Stimulated activated CD4-positive, alpha-beta T cell treated with anti-CD3 and anti-CD28 coated beads, Interleukin-1b, Interleukin-23, amount 100 ng/mL, for 48 hours (primary cell): ENCODE data around the gene TULP3.

ENCODE experiments used
- DNase-seq: peaks from one replicate; pipeline ENCODE4 v3.0.0-alpha.2; 2020

TULP3 gene

DNA sequence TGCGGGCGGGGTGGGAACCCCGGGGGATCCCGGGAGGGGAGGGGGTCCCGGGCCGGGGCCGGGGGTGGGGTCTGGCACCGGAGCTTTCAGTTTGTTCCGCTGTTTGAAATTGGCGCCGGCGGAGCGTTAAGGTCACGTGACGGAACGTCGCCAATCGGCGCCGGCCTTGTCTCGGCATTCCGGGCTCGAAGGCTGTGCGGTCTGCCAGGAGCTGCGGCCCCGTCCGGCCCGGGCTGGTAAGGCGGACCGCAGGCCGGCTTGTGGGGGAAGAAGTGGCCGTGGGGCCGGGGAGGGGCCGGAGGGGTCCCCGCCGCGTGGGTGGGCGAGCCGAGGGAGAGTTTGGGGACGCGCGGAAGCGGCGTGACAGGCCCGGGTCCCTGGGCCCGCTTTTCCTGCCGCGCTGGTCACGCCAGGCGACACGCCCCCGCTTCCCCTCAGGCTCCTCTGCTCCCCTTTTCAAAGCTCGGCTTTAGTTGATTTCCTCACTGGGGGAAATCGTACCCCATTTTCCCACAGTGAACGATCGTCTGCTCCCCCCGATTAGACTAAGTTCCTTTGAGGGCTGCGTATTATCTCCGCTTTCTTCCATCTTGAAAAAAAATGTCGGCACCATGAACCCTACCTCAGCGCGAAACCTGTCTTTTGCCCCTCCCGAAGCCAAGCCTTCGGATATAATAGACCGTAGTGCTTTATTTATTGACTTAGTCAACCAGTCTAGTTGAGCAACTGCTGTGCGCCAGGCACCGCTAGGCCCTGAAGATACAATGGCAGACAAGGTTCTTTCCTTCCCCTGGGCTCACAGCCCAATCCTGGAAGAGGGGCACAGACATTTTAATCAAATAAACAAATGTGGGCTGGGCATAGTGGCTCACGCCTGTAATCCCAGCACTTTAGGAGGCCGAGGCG is 13.4 kb upstream of the TULP3 start, which contains the start of the genes FOXM1 and RHNO1:
TSS of gene FOXM1 (minus strand) at position 128 of the 906 bp plus-strand sequence. CDS start 2,696 bp downstream, outside the sequence.
TSS of gene RHNO1 (plus strand) at position 177 of the 906 bp plus-strand sequence. CDS start 8,144 bp downstream, outside the sequence.
- DNase-seq: peak; percentile 85

DNA sequence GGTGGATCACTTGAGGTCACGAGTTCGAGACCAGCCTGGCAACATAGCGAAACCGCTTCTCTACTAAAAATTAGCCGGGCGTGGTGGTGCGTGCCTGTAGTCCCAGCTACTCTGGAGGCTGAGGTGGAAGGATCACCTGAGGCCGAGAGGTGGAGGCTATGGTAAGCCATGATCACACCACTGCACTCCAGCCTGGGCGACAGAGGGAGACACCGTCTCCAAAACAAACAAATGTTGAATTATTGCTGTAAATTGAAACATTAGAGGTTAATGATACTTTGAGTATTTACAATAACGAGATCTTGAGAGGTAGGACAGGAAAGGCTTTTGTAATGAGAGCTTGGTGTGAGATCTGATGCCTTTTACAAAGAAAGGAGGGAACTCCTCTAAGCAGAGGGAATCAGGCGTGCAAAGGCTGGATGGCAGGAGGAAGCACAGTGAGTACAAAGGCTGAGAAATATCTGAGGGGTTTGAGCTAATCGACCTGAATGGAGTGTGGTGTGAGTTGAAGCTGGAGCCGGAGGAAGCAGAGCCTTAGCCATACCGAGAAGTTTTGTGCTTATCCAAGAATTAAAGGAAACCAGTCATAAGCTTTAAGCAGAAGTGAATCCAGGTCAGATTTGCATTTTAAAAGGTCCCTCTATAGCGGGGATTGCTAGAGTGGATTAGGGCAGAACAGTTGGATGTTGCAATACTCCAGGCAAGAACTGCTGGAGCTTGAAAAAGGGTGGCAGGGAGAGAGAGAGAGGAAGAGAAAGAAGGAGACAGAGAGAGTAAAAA is 12.5 kb upstream of the TULP3 start:
- DNase-seq: no peak

DNA sequence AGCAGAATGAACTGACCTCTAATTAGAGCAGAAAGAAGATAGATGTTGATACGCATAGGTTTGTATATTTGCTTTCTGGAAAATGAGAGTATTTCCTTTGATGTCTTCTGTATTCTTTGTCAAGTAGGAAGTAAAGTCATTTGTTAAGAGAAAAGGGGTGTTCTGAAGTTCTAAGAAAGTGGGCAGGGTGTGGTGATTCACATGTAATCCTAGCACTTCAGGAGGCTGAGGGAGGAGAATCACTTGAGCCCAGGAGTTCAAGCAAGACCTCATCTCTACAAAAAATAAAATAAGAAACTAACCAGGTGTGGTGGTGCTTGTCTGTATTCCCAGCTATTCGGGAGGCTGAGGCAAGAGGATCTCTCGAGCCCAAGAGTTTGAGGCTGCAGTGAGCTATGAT is 10.8 kb upstream of the TULP3 start:
- DNase-seq: no peak

DNA sequence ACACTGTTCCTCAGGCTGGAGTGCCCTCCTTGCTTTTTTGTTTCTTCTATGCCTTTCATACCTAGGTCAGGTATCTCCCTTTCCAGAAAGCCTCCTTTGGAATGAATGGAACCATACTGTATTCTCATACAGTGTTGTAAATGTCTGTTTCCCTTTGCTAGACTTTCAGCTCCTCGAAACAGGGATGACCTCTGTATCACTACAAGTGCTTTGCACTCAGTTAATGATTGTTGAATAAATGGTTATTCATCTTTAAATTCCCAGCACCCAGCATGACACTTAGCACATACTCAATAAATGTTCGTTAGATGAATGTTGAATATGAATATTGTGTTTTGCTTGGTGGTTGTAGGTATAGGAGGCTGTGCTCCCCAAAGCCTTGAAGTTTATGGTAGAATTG is 5.9 kb upstream of the TULP3 start:
- no peak for DNase-seq

DNA sequence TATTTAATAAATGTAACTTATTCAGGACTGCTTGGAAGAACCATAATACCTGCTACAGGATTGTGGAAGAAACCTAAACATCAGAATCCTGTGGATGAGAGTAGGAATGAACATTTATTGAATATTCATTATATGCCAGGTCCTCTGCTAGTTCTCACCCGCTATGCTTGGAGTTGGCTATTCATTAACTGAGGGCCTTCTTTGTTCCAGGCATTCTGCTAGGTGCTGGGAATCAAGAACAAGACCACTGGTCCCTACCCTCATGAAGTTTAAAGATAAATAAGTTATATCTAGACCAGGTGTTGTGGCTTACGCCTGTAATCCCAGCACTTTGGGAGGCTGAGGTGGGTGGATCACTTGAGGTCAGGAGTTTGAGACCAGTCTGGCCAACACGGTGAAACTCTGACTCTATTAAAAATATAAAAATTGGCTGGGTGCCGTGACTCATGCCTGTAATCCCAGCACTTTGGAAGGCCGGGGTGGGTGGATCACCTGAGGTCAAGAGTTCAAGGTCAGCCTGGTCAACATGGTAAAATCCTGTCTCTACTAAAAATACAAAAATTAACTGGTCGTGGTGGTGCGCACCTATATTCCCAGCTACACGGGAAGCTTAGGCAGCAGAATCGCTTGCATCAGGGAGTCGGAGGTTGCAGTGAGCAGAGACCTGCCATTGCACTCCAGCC is 3.8 kb upstream of the TULP3 start:
- no peak for DNase-seq

DNA sequence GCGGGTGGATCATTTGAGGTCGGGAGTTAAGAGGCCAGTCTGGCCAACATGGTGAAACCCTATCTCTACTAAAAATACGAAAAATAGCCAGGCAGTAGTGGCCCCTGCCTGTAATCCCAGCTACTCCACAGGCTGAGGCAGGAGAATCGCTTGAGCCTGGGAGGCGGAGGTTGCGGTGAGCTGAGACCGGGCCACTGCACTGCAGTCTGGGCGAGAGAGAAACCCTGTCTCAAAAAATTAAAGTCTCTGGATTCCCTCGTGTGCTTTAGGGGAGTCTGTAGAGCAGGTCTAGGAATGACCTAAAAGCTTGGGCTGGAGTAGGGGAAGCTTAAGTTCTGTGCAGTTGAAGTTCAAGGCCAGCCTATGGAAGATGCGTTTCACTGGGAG is 697 bp upstream of the TULP3 start:
- DNase-seq: no peak

DNA sequence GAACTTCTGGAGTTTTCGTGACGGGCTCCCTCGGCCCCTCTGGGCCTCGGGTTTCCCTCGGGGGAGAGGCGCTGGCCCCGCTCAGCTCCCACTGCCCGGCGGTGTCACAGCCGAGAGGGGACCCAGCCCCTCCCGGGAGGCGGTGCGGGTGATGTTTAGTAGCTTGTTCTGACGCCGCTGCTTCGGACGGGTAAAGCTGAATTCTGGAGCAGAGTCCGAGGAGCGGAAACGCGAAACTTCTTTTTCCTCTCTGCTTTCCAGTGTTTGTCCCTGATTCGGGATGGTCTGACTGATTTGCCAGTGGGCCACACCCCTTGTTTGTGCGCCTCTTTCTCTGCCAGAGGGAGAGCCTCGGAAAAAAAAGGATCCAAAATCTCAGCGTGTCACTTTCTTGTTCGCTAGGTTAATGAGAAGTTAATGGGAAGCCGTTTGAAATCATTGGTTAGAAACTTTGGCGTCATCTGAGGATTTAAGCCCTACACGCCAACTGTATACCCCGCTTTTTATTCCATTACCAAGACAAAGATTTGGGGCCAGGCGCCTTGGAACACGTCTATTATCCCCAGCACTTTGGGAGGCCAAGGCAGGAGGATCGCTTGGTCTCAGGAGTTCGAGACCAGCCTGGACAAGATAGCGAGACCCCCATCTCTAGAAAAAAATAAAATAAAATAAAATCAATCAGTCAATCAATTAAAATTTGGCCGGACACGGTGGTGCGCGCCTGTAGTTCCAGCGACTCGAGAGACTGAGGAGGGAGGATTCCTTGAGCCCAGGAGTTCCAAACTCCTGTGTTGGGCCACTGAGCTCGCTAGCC is 756 bp downstream of the TULP3 start:
- DNase-seq: peak; percentile 28

DNA sequence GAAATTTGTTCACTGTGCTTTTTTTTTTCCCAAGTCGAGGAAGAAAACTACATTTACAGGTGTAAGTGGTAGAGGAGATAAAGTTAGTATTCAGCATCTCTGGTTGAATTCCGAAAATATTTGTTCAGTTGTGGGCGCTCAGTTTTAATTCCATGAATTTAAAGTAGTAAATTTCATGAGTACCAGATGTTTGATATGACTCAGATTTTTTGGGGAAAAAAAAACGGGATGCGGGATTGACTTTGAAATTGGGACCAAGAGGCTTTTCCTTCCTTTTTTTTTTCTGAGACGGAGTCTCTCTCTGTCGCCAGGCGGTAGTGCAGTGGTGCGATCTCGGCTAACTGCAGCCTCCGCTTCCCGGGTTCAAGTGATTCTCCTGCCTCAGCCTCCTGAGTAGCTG is 1.6 kb downstream of the TULP3 start:
- no peak for DNase-seq

DNA sequence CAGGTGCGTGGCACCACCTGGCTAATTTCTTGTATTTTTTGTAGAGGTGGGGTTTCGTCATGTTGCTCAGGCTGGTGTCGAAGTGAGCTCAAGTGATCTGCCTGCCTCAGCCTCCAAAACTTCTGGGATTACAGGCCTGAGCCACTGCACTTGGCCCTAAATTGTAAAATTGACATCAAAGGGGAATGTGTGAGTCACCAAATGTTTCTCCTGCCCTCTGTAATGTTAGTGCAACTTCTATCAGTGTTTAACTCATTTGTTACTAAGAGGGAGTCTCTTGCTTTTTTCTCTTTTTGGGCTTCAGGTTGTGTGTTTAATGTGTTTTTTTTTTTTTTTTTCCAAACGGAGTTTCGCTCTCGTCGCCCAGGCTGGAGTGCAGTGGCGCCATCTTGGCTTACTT is 2.3 kb downstream of the TULP3 start:
- DNase-seq: no peak

DNA sequence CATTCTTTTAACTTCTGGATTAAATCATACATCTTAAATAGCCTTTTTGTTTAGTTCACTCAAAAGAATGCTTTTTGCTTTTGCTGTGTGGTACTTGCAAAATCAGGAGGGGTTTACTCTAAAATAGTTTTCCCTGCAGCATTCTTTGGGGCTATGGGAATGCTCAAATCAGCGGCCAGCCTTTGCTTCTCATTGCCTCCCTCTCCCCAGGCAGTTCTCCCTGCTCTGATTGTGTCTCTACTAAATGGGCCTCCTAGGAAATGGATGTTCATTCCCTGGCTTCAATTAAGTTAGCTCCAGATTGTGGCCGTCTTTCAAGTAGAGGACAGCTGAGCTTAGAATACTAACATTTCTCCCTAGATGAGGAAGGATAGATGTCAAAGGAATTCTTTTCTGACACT is 4.4 kb downstream of the TULP3 start:
- no peak for DNase-seq

DNA sequence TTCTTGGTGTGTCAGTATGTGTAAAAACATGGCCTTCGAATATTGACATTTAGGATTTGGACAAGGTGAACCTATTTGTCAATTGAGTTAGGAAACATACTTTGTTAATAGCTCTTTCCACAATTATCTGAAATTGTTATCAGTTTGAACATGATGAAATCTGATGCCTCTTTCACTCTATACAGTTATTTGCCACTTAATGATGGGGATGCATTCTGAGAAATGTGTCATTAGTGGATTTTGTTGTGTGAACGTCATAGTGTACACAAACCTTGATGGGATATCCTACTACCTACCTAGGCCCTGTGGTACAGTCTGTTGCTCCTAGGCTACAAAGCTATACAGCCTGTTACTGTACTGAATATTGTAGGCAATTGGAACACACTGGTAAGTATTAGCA is 4.8 kb downstream of the TULP3 start:
- no peak for DNase-seq

DNA sequence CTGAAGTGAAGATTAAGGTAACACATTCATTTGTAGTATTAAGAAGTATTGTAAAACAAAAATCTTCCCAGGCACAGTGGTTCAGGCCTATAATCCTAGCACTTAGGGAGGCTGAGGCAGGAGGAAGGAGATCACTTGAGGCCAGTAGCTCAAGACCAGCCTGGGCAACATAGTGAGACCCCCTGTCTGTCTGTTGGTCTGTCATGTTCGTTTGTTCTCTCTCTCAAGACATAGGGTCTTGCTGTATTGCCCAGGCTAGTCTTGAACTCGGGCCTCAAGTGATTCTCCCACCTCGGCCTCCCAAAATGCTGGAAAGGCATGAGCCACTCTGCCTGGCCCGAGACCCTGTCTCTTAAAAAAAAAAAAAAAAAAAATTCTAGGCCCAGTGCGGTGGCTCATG is 6.7 kb downstream of the TULP3 start:
- no peak for DNase-seq

DNA sequence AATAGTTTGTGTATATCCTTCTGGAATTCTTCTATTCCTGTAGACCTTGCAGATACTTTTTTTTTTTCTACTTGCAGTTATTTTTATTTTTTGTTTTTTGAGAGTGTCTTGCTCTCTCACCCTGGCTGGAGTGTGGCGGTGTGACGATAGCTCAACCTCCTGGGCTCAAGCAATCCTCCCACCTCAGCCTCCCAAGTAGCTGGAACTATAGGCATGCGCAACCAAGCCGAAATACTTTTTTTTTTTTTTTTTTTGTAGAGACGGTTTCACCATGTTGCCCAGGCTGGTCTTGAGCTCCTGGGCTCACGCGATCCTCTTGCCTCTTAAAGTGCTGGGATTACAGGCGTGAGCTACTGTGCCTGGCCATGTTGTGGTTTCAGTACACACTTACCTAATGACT is 10.0 kb downstream of the TULP3 start:
- DNase-seq: no peak

DNA sequence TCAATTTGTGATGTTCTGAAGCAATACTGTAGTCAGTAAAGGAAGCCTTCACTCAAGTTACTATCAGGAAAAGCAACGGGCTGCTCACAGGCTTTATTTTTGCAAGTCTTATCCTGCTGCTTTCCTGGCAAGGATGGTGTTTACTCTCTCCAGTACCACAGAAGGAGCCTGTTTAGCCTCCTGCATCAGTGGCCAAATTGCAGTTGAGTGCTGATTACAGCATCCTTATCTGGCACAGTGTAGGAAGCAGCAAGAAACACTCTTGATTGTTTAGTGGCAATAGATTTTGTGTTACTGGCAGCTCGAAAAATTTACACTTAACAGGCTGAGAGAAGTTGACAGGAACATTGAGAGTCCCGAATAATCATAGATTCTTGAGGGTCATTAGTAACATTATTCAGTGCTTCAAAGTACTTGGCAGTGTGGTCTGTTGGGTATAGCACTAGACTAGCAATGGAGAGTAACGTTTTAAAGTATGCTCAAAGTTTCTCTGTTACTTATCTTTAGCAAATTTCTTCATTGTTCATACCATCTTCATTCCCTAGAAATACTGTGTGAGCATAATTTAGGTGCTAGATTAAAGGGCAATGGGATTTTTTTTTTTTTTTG is 11.7 kb downstream of the TULP3 start:
- DNase-seq: no peak

DNA sequence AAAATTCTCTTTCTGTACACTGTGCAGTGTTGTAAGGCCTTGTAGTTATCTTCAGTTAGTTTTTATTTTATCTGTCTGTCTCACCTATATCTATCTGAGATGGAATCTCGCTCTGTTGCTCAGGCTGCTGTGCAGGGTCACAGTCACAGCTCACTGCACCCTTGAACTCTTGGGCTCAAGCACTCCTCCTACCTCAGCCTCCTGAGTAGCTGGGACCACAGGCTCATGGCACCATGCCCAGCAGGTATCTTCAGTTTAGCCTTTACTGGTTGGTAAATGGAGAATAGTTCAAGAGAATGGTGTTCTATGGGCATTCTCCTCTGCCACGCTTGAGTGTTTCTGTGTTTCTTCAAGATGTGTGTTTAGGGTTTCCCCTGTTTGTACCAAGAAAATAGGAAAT is 13.6 kb downstream of the TULP3 start:
- DNase-seq: no peak

DNA sequence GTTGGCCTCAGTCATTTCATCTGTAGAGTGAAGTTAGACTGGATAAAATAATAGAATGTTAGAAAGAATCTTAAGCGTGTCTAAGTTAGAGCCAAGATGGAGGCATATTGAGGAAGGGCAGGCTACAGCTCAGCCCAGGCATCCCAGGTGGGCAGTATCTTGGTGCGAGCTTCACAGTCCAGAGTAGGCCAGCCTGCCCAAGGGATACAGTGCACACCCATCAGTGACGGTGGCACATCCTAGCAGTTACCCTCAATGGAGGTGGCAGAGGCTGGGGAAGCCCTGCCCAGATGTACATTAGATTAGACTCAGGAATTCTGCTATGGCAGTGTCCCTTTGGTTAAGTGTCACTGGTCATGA is 21.5 kb downstream of the TULP3 start:
- DNase-seq: no peak

DNA sequence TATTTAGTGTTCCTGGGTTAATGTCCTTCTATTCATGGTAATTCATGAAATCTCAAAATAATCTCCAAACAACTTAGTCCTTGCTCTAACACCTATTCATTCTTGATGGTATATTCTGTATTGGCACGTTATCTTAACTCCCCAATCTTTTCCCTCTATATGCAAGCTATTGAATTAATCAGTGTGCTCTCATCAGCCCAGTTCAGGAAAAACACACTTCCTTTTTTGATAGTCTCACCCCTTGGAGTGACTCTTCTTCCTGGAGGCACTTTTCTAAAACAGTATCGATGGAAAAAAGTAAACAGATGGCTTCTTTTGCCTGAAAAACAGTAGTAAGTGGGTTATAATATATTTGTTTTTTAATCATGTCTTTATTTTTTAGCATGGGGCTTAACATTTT is 28.6 kb downstream of the TULP3 start:
- DNase-seq: no peak

DNA sequence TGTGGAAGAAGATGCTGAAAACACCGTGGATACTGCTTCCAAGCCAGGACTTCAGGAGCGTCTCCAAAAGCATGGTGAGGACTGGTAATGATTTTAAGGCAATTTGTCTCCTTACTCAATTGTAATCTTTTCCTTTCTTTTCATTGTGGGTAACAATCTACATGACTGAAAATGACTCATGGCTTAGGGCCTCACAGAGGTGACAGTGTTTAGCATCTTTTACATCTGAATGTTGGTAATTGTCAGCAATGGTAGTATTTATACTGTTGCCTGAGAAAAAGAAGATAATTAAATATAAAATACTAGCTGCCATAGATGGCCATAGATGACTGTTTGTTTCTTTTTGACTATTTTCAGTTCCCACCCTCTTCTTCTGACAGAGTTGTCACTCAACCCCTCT is 31.6 kb downstream of the TULP3 start:
- no peak for DNase-seq

DNA sequence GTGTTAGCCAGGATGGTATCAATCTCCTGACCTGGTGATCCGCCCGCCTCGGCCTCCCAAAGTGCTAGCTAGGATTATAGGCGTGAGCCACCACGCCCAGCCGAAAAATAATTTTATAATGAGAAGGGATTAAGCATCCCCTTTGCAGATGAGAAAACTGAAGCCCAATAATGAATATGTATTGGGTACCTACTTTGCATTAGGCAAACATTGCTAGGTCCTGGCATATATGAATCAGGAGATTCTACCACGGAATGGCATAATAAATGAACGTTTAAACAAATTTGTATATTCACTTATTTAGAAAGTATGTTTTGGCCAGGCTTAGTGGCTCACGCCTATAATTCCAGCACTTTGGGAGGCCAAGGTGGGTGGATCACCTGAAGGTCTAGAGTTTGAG is 32.4 kb downstream of the TULP3 start:
- DNase-seq: no peak

DNA sequence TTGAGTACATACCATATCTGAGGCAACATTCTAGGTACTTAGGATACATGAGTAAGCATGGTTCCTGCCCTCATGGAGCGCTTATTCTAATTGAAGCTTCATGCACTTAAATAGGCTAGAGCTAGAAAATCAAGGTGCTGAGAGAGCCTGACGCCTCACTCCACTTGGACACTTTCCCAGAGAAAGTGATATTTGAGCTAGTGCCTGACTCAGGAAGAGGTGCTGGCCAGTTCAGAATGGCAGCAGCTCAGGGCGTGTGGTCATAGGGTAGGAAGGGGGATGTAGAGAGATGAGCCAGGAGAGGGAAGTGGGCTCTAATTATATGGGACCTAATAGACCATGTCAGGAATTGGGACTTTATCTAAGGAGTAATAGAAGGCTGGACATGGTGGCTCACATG is 33.3 kb downstream of the TULP3 start:
- DNase-seq: no peak

DNA sequence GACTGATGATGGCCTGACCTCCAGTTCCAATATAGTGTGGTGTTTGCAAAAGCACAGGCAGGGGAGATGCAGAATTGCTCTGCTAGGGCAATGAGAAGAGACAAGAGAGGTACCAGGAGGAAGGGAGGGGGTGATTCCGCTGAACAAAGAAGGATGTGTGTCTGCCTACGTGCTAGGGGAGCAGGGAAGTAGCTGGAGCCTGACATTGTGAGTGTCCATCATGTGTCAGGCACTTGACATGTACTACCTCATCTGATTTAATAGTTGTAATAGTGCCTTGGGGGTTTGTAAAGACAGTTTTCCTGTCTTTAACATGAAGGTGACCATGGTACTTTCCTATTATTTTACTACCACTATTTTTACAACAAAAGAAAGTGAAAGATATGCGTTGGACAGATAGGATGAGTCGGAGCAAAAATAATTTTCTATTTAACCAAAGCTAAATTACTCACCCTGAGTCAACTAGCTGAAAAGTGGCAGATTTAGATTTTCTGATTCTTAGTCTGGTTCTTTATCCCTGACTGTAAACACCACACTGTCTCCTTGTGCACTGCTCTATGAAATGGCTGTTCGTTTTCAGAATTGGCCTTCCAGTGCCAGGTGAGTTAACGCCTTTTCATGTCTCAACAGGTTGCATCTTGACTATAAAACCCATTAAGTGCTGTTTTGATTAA is 34.8 kb downstream of the TULP3 start:
- DNase-seq: no peak

DNA sequence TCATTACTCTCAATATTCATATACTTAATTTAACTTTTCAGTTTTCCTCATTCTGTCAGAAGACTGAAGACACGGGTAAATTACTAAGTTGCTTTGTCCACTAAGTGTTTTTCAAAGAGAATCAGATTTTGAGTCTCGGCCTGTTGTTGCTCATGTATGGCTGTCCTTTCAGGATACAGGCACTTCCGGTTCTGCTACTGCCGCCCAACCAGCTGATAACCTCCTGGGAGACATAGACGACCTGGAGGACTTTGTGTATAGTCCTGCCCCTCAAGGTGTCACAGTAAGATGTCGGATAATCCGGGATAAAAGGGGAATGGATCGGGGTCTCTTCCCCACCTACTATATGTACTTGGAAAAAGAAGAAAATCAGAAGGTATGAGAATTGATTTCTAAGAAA is 40.2 kb downstream of the TULP3 start:
- DNase-seq: no peak
